ENCODE data around the gene POLA1. TPM values are rescaled to one million over a fixed set of nuclear protein-coding genes. Genes with fewer than 3 reads are reported as not detected.

Gene POLA1
- total RNA-seq, 1 donor from 2014 or later: 80.4 TPM

GRCh38 chrX:24981030-24981429, 287.3 kb downstream of the POLA1 start:
- Histone ChIP-seq H3K9me3 (ENCODE audit: low read depth) (no peaks in the 10 kb centered on the region), H3K27ac (no peak overlapping the region), H3K36me3 (no peaks in the 10 kb centered on the region), H3F3A (ENCODE audit: low read depth) (peaks cover 5% of the 10 kb centered on the region), H2AFZ (replicated peaks) (no peak overlapping the region), H3K4me1 (peaks cover 11% of the 10 kb centered on the region), H3K27me3 (no peaks in the 10 kb centered on the region), H3K9ac (no peak overlapping the region), H3K4me3 (no peak overlapping the region), H4K20me1 (ENCODE audit: low read depth) (no peaks in the 10 kb centered on the region), H3K4me2 (no peak overlapping the region), H3K79me2 (ENCODE audit: low read depth) (no peaks in the 10 kb centered on the region)
- Mint-ChIP-seq H3K36me3 (peaks cover 7% of the 10 kb centered on the region), H3K4me3 (no peak overlapping the region), H3K27me3 (ENCODE audit: insufficient read depth, low read depth) (no peaks in the 10 kb centered on the region), H3K9me3 (no peaks in the 10 kb centered on the region), H3K27ac (no peak overlapping the region), H3K4me1 (peaks cover 12% of the 10 kb centered on the region)
- TF ChIP-seq EZH2 (IDR thresholded peaks at IDR 0.05) (no peak), EZH2phosphoT487 (IDR thresholded peaks at IDR 0.05) (no peak)
- TF ChIP-seq, protein P1, sequence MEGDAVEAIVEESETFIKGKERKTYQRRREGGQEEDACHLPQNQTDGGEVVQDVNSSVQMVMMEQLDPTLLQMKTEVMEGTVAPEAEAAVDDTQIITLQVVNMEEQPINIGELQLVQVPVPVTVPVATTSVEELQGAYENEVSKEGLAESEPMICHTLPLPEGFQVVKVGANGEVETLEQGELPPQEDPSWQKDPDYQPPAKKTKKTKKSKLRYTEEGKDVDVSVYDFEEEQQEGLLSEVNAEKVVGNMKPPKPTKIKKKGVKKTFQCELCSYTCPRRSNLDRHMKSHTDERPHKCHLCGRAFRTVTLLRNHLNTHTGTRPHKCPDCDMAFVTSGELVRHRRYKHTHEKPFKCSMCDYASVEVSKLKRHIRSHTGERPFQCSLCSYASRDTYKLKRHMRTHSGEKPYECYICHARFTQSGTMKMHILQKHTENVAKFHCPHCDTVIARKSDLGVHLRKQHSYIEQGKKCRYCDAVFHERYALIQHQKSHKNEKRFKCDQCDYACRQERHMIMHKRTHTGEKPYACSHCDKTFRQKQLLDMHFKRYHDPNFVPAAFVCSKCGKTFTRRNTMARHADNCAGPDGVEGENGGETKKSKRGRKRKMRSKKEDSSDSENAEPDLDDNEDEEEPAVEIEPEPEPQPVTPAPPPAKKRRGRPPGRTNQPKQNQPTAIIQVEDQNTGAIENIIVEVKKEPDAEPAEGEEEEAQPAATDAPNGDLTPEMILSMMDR (IDR thresholded peaks at IDR 0.05): no peak
- DNase-seq (ENCODE audit: low spot score): no peak

DNA sequence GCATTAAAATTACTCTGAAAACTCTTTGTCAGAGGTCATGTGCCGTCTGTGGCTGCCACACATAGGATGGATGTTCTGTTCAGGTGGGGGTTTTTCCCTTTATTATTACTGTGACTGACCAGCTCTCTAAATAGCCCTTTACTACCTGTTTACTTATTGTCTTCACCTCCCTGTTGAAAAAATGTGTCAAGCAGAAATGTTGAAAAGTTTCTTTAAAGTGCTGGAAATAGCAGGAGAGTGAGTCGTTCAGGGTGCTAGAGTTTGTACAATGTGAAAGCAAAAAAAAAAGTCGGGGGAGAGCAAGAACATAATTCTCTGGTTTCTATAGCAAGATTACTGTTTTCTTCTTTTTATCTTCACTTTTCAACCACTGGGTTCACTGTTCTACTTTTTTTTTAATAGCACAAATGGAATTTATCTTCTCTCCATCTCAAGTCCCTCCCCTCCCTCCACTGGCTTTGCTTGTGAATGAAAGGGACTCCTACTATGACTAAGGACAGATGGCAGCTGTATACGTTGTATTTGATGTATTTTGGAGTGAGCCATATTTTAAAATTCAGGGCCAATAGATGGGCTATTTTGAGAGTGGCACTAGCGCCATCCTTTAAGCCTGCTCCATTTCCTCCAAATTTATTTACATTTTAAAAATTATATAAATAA, 288.7 kb downstream of the POLA1 start:
- no peak overlapping the region for H3K4me2 ChIP-seq
- H3K9ac ChIP-seq: no peak overlapping the region
- no peaks in the 10 kb centered on the region for H3K27me3 ChIP-seq
- no peak for TF ChIP-seq EZH2phosphoT487 (IDR thresholded peaks at IDR 0.05)
- TF ChIP-seq EZH2 (IDR thresholded peaks at IDR 0.05): no peak
- TF ChIP-seq, protein P1 (IDR thresholded peaks at IDR 0.05): no peak
- Mint-ChIP-seq H3K36me3 (peaks cover 8% of the 10 kb centered on the region), H3K4me1 (peaks cover 12% of the 10 kb centered on the region), H3K27me3 (ENCODE audit: insufficient read depth, low read depth) (no peaks in the 10 kb centered on the region), H3K27ac (no peak overlapping the region), H3K9me3 (no peaks in the 10 kb centered on the region), H3K4me3 (no peak overlapping the region)
- H4K20me1 ChIP-seq (ENCODE audit: low read depth): no peaks in the 10 kb centered on the region
- H3K27ac ChIP-seq: no peak overlapping the region
- no peak overlapping the region for H2AFZ ChIP-seq (replicated peaks)
- peaks cover 5% of the 10 kb centered on the region for H3F3A ChIP-seq (ENCODE audit: low read depth)
- H3K4me3 ChIP-seq: no peak overlapping the region
- no peaks in the 10 kb centered on the region for H3K9me3 ChIP-seq (ENCODE audit: low read depth)
- no peaks in the 10 kb centered on the region for H3K36me3 ChIP-seq
- H3K79me2 ChIP-seq (ENCODE audit: low read depth): no peaks in the 10 kb centered on the region
- DNase-seq (ENCODE audit: low spot score): no peak
- H3K4me1 ChIP-seq: peaks cover 6% of the 10 kb centered on the region

- Mint-ChIP-seq H3K9me3 (no peaks in the 10 kb centered on the region), H3K4me3 (no peak overlapping the region), H3K27me3 (ENCODE audit: insufficient read depth, low read depth) (no peaks in the 10 kb centered on the region), H3K27ac (no peak overlapping the region), H3K4me1 (peaks cover 12% of the 10 kb centered on the region), H3K36me3 (peaks cover 14% of the 10 kb centered on the region)
- Histone ChIP-seq H3K4me2 (no peak overlapping the region), H3K9me3 (ENCODE audit: low read depth) (no peaks in the 10 kb centered on the region), H2AFZ (replicated peaks) (no peak overlapping the region), H3K27ac (no peak overlapping the region), H3K36me3 (no peaks in the 10 kb centered on the region), H3K4me3 (no peak overlapping the region), H3F3A (ENCODE audit: low read depth) (peaks cover 5% of the 10 kb centered on the region), H3K4me1 (peaks cover 6% of the 10 kb centered on the region), H3K9ac (no peak overlapping the region), H3K79me2 (ENCODE audit: low read depth) (no peaks in the 10 kb centered on the region), H3K27me3 (no peaks in the 10 kb centered on the region), H4K20me1 (ENCODE audit: low read depth) (no peaks in the 10 kb centered on the region)
- no peak for DNase-seq (ENCODE audit: low spot score)
- TF ChIP-seq EZH2 (IDR thresholded peaks at IDR 0.05) (no peak), EZH2phosphoT487 (IDR thresholded peaks at IDR 0.05) (no peak)
- TF ChIP-seq, protein P1 (IDR thresholded peaks at IDR 0.05): no peak
These were observed 290.2 kb downstream of the POLA1 start for GRCh38 chrX:24983931-24984330.

Measured in neural progenitor cell (in vitro differentiated cells).